Esophagus muscularis mucosa (tissue), 4 donors: Measurements from ENCODE around the gene LAG3. TPM values are rescaled to one million over a fixed set of nuclear protein-coding genes. Genes with fewer than 3 reads are reported as not detected.

Experiments
- DNase-seq: peaks from one replicate; pipeline ENCODE4 v3.0.0-alpha.2; 2017; ENCODE audit errors: extremely low spot score
- H3K27ac ChIP-seq, 4 donors: fragments of 200-600 bp; sonication (generic); replicated peaks in 1 of 4; 1 replicate in 3 of 4; 2 replicates in 1 of 4; pipeline ENCODE4 v1.5.1; 2016 to 2019; ENCODE audit warnings: mild to moderate bottlenecking in 1 of 4
- H3K27me3 ChIP-seq, 4 donors: fragments of 200-600 bp; sonication (generic); one replicate each; pipeline versions ENCODE4 v1.5.1 to v1.6.0; 2016 to 2019
- H3K36me3 ChIP-seq, 4 donors: fragments of 200-600 bp; sonication (generic); one replicate each; pipeline ENCODE4 v1.5.1; 2016 to 2019
- H3K4me1 ChIP-seq, 4 donors: fragments of 200-600 bp; sonication (generic); one replicate each; pipeline ENCODE4 v1.5.1; 2016 to 2019
- H3K4me3 ChIP-seq, 4 donors: fragments of 200-600 bp; sonication (generic); 1 replicate in 2 of 4; 2 replicates in 2 of 4; pipeline ENCODE4 v1.5.1; 2016 to 2019; ENCODE audit warnings: mild to moderate bottlenecking in 4 of 4, moderate library complexity in 1 of 4
- H3K9me3 ChIP-seq, 4 donors: fragments of 200-600 bp; sonication (generic); 1 replicate in 3 of 4; 2 replicates in 1 of 4; pipeline ENCODE4 v1.5.1; 2016 to 2019
- EP300 ChIP-seq: sonication (generic); formaldehyde crosslinking; IDR thresholded peaks from one replicate; pipeline ENCODE4 v1.6.1; 2017; ENCODE audit warnings: antibody characterized with exemption
- POLR2A ChIP-seq: fragments of 450-650 bp; IDR thresholded peaks from one replicate; pipeline ENCODE4 v1.6.1; 2017; ENCODE audit warnings: antibody characterized with exemption, moderate library complexity, mild to moderate bottlenecking, low read depth
- POLR2AphosphoS5 ChIP-seq, 2 donors: sonication (generic); formaldehyde crosslinking; IDR thresholded peaks; one replicate each; pipeline ENCODE4 v1.6.1; 2017; ENCODE audit warnings: antibody characterized with exemption in 2 of 2
- WGBS: methylation state at CpG from one replicate; pipeline ENCODE4 v1.1.5; 2018; 5-methylcytosine and 5-hydroxymethylcytosine counted together
- intact Hi-C: fragments of 100-400 bp; cut with DNase I; formaldehyde crosslinking; loops from one replicate; pipeline ENCODE4 v1.15.1; 2023
- total RNA-seq, 4 donors: library from RNA; depleted of rRNA; stranded (reverse); fragments of >200 nt; gene quantifications; one replicate each; pipeline versions ENCODE4 v1.1.0 to v1.2.1, GENCODE V29; 2016
- TF ChIP-seq, protein P1 (sequence below), 3 experiments: fragments of 200-600 bp in 2 of 3; fragments of 450-650 bp in 1 of 3; sonication (generic) in 2 of 3; IDR thresholded peaks; one replicate each; pipeline ENCODE4 v1.5.1; 2017 to 2019; ENCODE audit warnings: antibody characterized with exemption in 3 of 3, mild to moderate bottlenecking in 2 of 3, moderate library complexity in 1 of 3

Gene LAG3
- total RNA-seq, 4 donors from 2014 or later = 1.7 to 4.0 (median 2.9) TPM

DNA sequence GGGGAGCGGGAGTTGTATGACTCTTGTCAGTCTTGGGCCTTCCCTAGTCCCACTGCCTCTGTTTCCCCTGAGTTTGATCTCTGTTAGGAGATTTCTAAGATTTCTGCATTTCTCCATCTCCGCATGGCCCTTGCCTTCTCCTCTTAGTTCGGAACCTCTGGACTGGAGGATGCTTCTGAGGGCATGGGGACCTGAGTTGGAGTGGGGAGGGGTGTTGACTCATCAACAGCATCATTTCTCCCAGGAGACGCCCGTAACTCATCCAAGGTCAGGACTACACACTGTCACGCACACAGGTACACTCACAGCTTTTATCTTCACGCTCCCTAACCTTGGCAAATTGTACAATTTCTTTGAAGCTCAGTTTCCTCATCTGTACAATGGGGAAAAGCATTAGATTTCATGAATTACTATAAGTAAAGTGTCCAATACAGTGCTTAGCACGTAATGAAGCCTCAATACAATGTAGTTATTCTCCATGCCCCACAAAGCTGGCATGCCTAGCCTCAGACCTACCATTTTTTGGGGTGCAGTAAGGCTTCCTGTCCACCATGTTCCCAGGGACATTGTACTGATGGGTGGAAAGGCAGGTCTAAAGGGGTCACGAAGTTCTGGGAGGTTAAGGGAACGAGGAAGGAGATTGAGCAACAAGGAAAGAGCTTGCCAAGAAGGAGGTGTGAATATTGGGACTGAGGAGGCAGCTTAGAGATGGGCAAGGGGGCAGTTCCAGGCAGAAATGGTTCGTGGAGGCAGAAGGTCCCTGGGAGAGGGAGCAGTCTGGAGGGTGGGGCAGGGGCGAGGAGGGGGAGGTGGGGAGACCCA, 600 bp upstream of the LAG3 start:
- Histone ChIP-seq H3K27ac (peak overlapping the region; percentile 61 to 97 (median 96)), H3K4me3 (peak overlapping the region; percentile 30 to 45 (median 44)), H3K27me3 (no peaks in the 10 kb centered on the region), H3K9me3 (no peaks in the 10 kb centered on the region), H3K36me3 (peaks cover 12 to 30% (median 23%) of the 10 kb centered on the region in 4 donors), H3K4me1 (peaks cover 33 to 69% (median 68%) of the 10 kb centered on the region in 4 donors)
- TF ChIP-seq, protein P1, sequence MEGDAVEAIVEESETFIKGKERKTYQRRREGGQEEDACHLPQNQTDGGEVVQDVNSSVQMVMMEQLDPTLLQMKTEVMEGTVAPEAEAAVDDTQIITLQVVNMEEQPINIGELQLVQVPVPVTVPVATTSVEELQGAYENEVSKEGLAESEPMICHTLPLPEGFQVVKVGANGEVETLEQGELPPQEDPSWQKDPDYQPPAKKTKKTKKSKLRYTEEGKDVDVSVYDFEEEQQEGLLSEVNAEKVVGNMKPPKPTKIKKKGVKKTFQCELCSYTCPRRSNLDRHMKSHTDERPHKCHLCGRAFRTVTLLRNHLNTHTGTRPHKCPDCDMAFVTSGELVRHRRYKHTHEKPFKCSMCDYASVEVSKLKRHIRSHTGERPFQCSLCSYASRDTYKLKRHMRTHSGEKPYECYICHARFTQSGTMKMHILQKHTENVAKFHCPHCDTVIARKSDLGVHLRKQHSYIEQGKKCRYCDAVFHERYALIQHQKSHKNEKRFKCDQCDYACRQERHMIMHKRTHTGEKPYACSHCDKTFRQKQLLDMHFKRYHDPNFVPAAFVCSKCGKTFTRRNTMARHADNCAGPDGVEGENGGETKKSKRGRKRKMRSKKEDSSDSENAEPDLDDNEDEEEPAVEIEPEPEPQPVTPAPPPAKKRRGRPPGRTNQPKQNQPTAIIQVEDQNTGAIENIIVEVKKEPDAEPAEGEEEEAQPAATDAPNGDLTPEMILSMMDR (IDR thresholded peaks at IDR 0.05) = peak in 1 of 3 experiments; percentile 3
- TF ChIP-seq EP300 (no peak), POLR2AphosphoS5 (IDR thresholded peaks at IDR 0.05) (peak; percentile 34 to 38), POLR2A (no peak)
- 75% methylated on average over 12 of the region's 12 CpGs for whole genome bisulfite sequencing
- intact Hi-C loops = no loop called here
- DNase-seq = no peak

DNA sequence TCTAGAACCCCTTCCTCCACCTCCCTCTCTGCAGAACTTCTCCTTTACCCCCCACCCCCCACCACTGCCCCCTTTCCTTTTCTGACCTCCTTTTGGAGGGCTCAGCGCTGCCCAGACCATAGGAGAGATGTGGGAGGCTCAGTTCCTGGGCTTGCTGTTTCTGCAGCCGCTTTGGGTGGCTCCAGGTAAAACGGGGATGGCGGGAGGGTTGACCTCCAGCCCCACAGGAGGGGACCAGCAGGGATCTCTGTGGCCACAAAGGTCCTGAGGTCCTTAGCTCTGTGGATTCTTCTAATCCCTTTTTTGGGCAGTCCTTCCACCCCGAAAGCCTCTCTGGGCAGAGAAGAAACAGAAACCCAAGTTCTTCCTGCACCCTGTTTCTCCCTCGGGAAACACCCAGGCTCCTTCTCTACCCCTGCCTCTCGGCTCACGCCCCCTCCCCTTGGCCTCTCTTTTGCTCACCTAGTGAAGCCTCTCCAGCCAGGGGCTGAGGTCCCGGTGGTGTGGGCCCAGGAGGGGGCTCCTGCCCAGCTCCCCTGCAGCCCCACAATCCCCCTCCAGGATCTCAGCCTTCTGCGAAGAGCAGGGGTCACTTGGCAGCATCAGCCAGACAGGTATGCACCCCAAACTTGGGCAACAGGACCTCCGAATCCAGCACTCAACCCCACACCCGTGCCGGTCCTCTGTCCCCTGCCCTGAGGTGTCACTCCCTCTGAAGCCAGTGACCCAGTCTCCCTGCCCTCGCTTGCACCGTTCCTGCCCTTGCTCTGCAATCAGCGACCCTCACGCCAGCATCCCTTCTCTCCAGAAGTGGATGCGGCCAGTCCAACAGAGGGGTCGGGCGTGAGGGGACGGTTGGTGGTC, 638 bp downstream of the LAG3 start:
- DNase-seq = no peak
- intact Hi-C loops = no loop called here
- peaks cover 12 to 30% (median 23%) of the 10 kb centered on the region in 4 donors for H3K36me3 ChIP-seq
- no peaks in the 10 kb centered on the region for H3K27me3 ChIP-seq
- H3K9me3 ChIP-seq = no peaks in the 10 kb centered on the region
- H3K27ac ChIP-seq = peak overlapping the region; percentile 61 to 97 (median 96)
- 76% methylated on average over 11 of the region's 21 CpGs for WGBS
- H3K4me3 ChIP-seq = peak overlapping the region; percentile 43 to 52 (median 45)
- H3K4me1 ChIP-seq = peaks cover 29 to 75% (median 72%) of the 10 kb centered on the region in 4 donors
- TF ChIP-seq, protein P1 (IDR thresholded peaks at IDR 0.05) = no peak
- TF ChIP-seq POLR2A (no peak), POLR2AphosphoS5 (IDR thresholded peaks at IDR 0.05) (no peak), EP300 (no peak)

DNA sequence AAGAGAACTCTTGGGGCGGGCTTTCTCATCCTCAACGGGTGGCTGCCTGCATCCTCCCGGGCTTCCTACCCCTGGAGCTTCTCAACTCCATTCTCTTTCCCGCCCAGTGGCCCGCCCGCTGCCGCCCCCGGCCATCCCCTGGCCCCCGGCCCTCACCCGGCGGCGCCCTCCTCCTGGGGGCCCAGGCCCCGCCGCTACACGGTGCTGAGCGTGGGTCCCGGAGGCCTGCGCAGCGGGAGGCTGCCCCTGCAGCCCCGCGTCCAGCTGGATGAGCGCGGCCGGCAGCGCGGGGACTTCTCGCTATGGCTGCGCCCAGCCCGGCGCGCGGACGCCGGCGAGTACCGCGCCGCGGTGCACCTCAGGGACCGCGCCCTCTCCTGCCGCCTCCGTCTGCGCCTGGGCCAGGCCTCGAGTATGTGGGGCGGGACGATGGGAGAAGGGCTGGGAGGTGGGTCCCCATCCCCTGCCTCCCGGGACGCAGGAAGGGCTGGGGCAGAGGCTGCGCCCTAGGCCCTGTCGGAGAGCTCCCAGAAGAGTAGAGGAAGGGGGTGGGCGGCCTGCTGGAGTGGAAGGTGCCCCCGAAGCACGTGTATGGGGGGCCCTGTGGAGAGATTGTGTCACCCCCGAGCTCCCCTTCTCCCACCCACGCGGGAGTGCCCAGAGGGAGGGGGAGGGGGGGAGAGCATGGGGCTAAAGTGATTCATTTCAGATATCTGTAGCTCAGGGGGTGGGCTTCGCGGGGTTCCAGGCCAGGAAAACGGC, 1.5 kb downstream of the LAG3 start:
- Histone ChIP-seq H3K4me1 (peaks cover 29 to 75% (median 72%) of the 10 kb centered on the region in 4 donors), H3K27me3 (no peaks in the 10 kb centered on the region), H3K27ac (peak overlapping the region in 3 of 4 donors; percentile 51 to 97 (median 96)), H3K4me3 (peak overlapping the region; percentile 43 to 52 (median 45)), H3K9me3 (no peaks in the 10 kb centered on the region), H3K36me3 (peaks cover 12 to 30% (median 23%) of the 10 kb centered on the region in 4 donors)
- TF ChIP-seq POLR2A (no peak), POLR2AphosphoS5 (IDR thresholded peaks at IDR 0.05) (no peak), EP300 (no peak)
- TF ChIP-seq, protein P1 (IDR thresholded peaks at IDR 0.05) = no peak
- 46% methylated on average over 22 of the region's 60 CpGs for WGBS
- intact Hi-C loops = no loop called here
- DNase-seq = no peak

DNA sequence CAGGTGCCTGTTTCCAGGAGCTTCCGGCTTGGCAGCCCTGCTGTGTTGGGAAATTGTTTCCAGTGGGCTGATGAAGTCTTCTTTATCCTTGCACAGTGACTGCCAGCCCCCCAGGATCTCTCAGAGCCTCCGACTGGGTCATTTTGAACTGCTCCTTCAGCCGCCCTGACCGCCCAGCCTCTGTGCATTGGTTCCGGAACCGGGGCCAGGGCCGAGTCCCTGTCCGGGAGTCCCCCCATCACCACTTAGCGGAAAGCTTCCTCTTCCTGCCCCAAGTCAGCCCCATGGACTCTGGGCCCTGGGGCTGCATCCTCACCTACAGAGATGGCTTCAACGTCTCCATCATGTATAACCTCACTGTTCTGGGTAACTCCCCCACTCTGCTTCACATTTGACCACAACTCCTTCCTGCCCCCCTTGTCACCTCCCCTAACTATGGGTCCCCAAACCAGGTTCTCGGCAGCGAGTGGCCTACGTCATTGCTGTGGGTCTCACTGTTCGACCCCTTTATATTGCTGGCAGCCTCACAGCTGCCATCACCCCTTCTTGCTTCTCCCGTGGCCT, 2.3 kb downstream of the LAG3 start:
- TF ChIP-seq POLR2AphosphoS5 (IDR thresholded peaks at IDR 0.05) = no peak
- TF ChIP-seq, protein P1 (IDR thresholded peaks at IDR 0.05) = no peak
- Histone ChIP-seq H3K36me3 (peaks cover 11 to 27% (median 20%) of the 10 kb centered on the region in 4 donors), H3K27me3 (no peaks in the 10 kb centered on the region), H3K4me1 (peaks cover 27 to 72% (median 70%) of the 10 kb centered on the region in 4 donors), H3K27ac (peak overlapping the region in 1 of 4 donors; percentile 97), H3K4me3 (peak overlapping the region in 1 of 4 donors; percentile 45), H3K9me3 (no peaks in the 10 kb centered on the region)
- no peak for DNase-seq
- intact Hi-C loops = loop anchor here (5.0 kb wide), 2 partner anchors 37 to 157 kb away; no protein-coding TSS in a partner anchor
- WGBS = 85% methylated on average over 15 of the region's 15 CpGs
